COLO829 (cell line): Measurements from ENCODE around the gene C19orf33.

Experiments used
- DNase-seq: peaks from one replicate; pipeline ENCODE4 v3.0.0; 2012; ENCODE audit warnings: low spot score

C19orf33 gene

GRCh38 chr19:38280030-38280921 is 23.8 kb upstream of the C19orf33 start:
- no peak for DNase-seq

- DNase-seq = no peak
Measured at GRCh38 chr19:38281811-38282566, 22.1 kb upstream of the C19orf33 start.

- DNase-seq = no peak
Measured at GRCh38 chr19:38283271-38283670, 20.8 kb upstream of the C19orf33 start.

- no peak for DNase-seq
Measured at GRCh38 chr19:38284422-38284821, 19.6 kb upstream of the C19orf33 start.

GRCh38 chr19:38285567-38285966 is 18.5 kb upstream of the C19orf33 start:
- no peak for DNase-seq

- DNase-seq = no peak
Measured at GRCh38 chr19:38287604-38288003, 16.4 kb upstream of the C19orf33 start.

- no peak for DNase-seq
Measured at GRCh38 chr19:38288123-38288855, 15.8 kb upstream of the C19orf33 start.

- no peak for DNase-seq
Measured at GRCh38 chr19:38289955-38290354, 14.1 kb upstream of the C19orf33 start.

- no peak for DNase-seq
Measured at GRCh38 chr19:38290631-38291147, 13.4 kb upstream of the C19orf33 start.

- DNase-seq = no peak
Measured at GRCh38 chr19:38291855-38292254, 12.2 kb upstream of the C19orf33 start.

GRCh38 chr19:38293281-38293680 is 10.8 kb upstream of the C19orf33 start:
- DNase-seq = no peak

- DNase-seq = peak; percentile 59
Measured at GRCh38 chr19:38294090-38294489, 10.0 kb upstream of the C19orf33 start.

- no peak for DNase-seq
Measured at GRCh38 chr19:38298821-38299680, 5.0 kb upstream of the C19orf33 start.

- no peak for DNase-seq
Measured at GRCh38 chr19:38304352-38304865, 358 bp downstream of the C19orf33 start.

GRCh38 chr19:38304866-38305429 is 897 bp downstream of the C19orf33 start:
- peak; percentile 46 for DNase-seq

- no peak for DNase-seq
Measured at GRCh38 chr19:38306236-38306635, 2.2 kb downstream of the C19orf33 start.

- DNase-seq = no peak
Measured at GRCh38 chr19:38307076-38307475, 3.0 kb downstream of the C19orf33 start.

GRCh38 chr19:38307597-38307996 is 3.5 kb downstream of the C19orf33 start:
- no peak for DNase-seq

GRCh38 chr19:38308006-38308766 is 4.1 kb downstream of the C19orf33 start:
- no peak for DNase-seq
